ENCODE results near the gene MTRR. TPM values are rescaled to one million over a fixed set of nuclear protein-coding genes. Genes with fewer than 3 reads are reported as not detected.

Gene MTRR
- total and polyA plus RNA-seq, 2 of the 8 experiments (the other 6 are each of a cell fraction or from before 2014, with no cell fraction given), result 36.4 to 53.8 TPM

- TF ChIP-seq CHD7 (IDR thresholded peaks at IDR 0.05; ENCODE audit: insufficient replicate concordance, low read length) (no peak), TAF1 (IDR thresholded peaks at IDR 0.05; ENCODE audit: low read depth, low read length) (no peak), ATF3 (IDR thresholded peaks at IDR 0.05; ENCODE audit: insufficient read depth, low read depth, low read length) (no peak), NANOG (IDR thresholded peaks at IDR 0.05; ENCODE audit: insufficient read depth, low read depth, low read length, poor library complexity, severe bottlenecking) (no peak), KDM5A (IDR thresholded peaks at IDR 0.05; ENCODE audit: low read length) (no peak), GTF2F1 (IDR thresholded peaks at IDR 0.05; ENCODE audit: borderline replicate concordance, low read depth, low read length) (no peak), ASH2L (IDR thresholded peaks at IDR 0.05; ENCODE audit: low read length) (no peak), NRF1 (IDR thresholded peaks at IDR 0.05; ENCODE audit: low read depth, low read length) (no peak), CHD2 (IDR thresholded peaks at IDR 0.05; ENCODE audit: low read length) (no peak), JUN (IDR thresholded peaks at IDR 0.05; ENCODE audit: low read depth, low read length) (no peak), USF2 (IDR thresholded peaks at IDR 0.05; ENCODE audit: low read length) (no peak)
Measured at GRCh38 chr5:7844901-7845300, 24.0 kb upstream of the MTRR start (continued).

All from H1 (cell line).